ENCODE data around the gene ADM2. TPM values are rescaled to one million over a fixed set of nuclear protein-coding genes. Genes with fewer than 3 reads are reported as not detected.
A peak's percentile ranks its signal among the peaks of the same experiment; 100 is the strongest.

Gene ADM2
- total RNA-seq, 1 experiment from 2014 or later = 0.24 TPM

DNA sequence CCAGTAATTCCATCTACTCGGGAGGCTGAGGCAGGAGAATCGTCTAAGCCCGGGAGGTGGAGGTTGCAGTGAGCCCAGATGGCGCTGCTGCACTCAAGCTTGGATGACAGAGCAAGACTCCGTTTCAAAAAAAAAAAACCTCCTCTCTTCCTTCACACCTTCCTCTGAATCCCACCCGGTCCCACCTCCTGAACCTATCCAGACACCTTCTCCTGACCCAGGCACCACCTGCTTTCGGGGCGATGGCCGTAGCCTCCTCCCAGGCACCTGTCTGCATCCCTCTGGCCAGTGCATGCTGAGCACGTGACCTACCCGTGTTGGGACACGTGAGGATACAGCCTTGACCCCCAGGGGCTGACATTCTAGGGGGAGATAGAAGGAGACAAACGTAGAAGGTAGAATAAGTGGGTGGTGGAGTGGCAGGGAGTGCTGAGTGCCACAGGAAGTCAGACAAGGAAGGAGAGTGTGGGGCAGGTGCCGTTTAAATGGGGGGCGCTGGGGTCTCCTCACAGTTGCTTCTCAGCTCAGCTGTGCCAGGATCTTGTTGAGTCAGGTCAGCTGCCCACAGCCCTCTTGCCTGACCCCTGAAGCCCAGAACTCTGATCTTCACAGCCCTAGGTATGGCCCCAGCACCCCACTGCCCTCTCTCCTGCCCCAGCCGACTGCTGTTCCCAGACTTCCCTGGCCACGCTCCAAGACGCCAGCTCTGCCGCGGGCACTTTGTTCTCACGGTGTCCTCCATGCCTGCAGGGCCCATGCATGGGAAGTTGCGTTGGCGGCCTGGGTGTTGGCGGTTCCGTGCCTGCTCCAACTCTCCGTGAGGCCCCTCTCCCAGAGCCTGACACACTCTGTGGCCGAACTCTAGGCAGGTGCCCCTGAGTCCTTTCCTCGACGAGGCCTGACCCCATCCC lies 4.1 kb downstream of the ADM2 start:
- DNase-seq (ENCODE audit: low read depth) = peak; percentile 34

DNA sequence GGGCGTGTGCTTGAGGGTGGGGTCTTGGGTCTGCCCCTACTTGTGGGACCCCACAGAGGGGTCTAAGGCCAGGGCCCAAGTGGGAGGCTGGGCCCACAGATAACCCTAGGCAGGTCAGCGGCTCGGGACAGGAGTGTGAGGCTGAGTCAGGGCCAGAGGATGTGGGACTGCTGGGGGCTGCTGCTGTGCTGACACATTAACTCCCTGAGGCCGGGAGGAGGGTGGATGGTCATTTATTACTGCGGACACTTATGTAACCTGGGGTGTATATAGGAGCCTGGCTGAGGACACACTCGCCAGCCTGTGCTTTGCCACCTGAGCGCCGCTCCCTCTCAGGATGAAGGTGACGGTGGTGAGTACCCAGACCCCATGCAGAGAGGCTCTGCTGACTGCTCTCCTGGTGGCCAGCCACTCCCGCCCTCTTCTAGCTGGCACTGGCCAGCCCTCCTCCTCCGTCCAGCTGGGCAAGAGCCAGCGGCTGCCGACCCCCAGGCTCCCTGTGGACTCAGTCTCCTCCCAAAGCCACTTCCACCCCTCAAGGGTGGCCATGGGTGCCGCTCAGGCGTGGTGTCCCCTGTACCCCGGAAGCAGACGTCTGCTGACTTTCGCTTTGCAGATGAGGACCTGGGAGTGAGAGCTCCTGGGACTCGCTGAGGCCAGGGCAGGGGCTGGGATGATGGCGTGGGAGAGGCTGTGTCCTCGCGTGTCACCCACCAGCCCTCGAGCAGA lies 5.4 kb downstream of the ADM2 start, which contains the start of gene MIOX:
TSS of gene MIOX (plus strand) at position 299 of the 729 bp plus-strand sequence. CDS start at position 338, 39 bp downstream.
- peak; percentile 48 for DNase-seq (ENCODE audit: low read depth)

DNA sequence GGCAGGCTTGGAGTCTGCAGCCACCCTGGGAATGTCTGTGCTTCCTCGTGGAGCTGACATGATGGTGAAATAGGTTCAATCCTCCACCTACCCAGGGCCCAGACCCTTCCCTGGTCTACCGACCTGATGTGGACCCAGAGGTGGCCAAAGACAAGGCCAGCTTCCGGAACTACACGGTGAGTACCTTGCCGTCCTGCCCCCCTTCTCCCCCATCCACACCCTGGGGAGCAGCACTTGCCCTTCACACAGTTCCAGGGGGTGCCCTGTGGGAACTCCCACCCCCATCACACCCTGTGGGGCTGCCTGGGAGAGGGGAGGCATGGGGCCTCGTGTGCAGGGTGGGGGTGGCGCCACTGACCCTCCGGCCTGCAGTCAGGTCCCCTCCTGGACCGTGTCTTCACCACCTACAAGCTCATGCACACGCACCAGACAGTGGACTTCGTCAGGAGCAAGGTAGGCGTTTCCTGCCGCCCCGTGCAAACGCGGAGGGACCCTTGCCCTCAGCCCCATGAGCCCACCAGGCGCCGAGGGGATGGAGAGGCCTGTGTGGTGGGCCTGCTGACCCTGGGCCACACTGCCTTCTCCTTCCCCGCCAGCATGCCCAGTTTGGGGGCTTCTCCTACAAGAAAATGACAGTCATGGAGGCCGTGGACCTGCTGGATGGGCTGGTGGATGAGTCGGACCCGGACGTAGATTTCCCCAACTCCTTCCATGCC lies 6.1 kb downstream of the ADM2 start:
- DNase-seq (ENCODE audit: low read depth) = no peak

- DNase-seq (ENCODE audit: low read depth) = no peak
Observed at GRCh38 chr22:50488006-50488677, 6.8 kb downstream of the ADM2 start.

DNA sequence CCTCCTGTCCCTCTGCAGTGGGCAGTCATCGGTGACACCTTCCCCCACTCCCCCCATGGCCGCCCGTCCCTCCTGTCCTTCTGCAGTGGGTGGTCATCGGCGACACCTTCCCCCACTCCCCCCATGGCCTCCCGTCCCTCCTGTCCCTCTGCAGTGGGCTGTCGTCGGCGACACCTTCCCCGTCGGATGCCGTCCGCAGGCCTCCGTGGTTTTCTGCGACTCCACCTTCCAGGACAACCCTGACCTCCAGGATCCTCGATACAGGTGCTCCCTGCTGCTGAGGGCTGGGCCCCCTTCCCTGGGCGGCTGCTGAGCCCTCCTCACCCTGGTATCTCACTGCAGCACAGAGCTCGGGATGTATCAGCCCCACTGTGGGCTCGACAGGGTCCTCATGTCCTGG lies 7.5 kb downstream of the ADM2 start:
- DNase-seq (ENCODE audit: low read depth) = no peak

- DNase-seq (ENCODE audit: low read depth) = no peak
Observed at GRCh38 chr22:50489363-50490243, 8.3 kb downstream of the ADM2 start.

DNA sequence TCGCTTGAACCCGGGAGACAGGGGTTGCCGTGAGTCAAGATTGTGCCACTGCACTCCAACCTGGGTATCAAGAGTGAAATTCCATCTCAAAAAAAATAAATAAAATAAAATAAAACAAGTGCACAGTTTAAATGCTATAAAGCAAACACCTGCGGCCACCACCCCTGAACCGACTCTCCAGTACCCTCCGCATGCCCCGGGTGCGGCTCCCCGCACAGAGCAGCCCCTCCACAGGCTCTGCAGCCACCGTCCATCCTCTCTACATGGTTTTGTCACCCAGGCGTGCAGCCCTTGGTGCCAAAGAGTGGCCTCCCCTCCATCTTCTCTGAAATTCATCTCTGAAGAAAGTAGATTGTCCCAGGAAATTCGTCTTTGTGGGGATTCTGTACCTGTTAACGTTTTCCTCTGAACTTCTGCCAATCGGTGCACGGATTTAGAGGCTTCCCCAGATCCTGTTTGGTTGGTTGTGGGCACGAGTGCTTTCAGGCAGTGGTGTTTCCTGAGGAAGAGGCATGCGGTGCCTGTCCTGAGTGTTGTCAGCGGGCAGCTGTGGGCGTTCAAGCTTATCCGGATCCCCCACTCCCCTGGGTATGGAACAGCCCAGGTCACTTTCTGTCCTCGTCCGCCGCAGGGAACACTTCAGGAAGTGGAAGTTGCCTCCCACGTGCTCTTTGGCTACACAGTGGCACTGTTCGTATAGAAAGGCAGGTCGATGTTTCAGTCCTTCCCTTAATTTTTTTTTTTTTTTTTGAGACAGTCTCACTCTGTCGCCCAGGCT lies 9.4 kb downstream of the ADM2 start:
- DNase-seq (ENCODE audit: low read depth) = no peak

GRCh38 chr22:50497093-50497492 lies 15.8 kb downstream of the ADM2 start:
- DNase-seq (ENCODE audit: low read depth) = no peak

- DNase-seq (ENCODE audit: low read depth) = peak; percentile 67
Observed at GRCh38 chr22:50498322-50498890, 17.1 kb downstream of the ADM2 start.

- no peak for DNase-seq (ENCODE audit: low read depth)
Observed at GRCh38 chr22:50500452-50500851, 19.1 kb downstream of the ADM2 start.

DNA sequence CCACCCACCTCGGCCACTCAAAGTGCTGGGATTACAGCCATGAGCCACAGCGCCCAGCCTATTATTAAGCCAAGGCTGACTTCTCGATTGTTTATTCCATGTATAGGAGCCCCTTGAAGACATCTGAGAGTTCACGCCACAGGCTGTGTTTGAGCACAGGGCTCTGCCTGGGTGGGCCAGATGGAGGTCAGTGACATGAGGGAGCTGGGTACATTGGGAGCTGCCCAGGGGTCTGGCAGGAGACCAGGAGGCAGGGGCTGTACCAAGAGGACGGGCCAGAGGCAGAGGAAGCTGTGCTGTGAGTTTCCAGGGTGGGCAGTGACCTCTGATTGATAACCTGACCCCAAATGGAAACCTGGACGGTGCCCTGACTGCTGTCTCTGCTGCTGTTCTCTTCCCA lies 20.8 kb downstream of the ADM2 start:
- no peak for DNase-seq (ENCODE audit: low read depth)

DNA sequence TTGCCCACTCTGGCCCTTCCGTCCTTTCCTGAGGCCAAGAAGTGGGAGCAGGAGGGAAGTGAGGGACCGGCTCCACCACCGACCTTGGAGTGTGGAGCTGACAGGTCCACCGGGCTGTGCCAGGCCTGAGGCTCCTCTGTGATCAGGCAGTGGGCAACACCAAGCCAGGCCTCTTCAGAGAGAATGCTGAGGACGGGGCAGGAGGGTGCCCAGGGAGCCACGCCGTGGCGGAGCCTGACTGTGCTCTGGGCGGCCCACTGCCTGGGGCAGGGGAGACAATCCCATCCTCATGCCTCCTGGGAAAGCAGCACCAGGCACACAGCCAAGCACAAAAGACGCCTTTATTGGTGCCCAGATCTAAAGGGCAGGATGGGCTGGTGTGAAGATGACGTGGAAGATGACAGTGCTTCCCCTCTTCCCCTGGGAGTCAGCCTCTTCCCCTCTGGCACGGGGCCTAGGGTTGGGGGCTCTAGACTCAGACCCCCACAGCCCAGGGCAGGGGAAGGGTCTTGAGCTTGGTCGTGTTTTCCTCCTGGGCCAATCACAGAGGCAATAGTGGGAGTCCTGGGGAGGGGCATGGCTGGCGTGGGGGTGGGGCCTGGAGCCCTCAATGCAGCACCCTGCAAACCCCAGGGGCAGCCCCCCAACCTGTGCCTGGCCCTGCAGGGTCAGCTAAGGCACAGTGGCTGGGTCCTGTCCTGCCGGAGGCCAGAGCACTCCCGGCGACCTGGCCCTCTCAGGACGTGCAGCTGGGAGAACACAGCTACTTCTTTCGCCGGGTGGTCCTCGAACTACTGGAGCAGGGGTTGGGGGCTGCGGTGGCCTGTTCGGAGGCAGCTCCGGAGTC lies 21.5 kb downstream of the ADM2 start:
- DNase-seq (ENCODE audit: low read depth) = no peak

DNA sequence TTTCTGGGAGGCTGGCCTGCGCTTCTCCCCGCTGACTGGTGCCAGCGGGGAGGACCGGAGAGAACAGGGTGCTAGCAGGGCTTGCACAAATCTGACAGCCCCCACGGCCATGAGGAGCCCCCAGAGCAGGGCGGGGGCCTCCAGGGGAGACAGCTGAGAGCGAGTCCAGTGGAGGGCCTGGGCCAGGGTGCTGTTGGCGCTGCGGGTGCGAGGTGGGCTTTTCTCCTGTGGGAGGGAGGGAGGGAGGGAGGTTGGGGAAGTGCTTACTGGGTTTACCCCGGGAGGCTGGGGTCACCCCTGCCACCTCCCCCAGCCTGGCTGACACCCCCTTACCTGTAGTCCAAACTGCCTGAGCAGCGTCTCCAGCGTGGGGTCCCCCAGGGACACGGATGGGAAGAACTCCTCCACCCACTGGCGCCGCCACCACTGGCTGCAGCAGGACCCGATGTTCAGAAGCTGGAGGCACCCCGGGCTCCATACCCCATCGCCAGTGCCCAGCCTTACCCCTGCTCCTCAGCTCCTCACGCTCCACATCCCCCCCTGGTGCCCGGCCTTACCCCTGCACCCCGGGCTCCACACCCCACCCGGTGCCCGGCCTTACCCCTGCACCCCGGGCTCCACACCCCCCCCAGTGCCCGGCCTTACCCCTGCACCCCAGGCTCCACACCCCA lies 22.3 kb downstream of the ADM2 start:
- DNase-seq (ENCODE audit: low read depth) = no peak

DNA sequence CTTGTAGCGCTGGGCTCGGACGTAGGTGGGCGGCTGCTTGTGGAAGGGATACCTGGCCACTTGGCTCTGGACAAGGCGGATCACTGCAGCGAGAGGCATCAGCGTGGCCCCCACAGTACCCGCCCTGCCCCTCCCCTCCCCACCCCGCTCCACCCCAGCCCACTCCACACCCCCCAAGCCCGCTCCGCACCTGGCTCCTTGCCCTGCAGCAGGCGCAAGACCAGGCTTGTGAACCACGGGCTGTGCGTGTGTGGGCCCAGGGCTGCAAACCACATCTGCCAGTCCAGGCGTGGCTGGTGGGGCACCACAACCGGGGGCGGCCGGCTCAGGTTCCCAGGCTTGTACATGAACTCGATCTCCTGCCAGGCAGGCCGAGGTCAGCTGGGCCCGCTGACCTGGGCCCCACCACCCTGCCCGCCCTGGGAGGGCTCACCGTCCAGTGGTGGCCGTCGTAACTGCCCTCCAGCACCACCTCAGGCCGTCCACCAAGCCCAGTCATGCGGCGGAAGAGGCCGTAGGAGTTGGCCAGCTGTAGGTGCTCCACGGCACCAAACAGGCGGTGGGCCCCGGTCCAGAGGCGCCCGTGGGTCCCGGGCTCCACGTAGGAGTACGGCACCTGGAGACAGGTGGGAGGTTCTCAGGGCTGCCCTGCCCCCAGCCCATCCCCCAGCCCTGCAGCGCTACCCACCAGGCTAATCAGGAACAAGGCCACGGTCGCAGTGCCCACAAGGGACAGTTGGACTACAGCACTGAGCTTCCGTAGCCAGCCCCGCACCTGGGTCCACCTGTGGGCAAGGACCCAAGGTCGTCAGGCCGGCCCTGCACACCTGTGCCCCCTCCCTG lies 23.2 kb downstream of the ADM2 start:
- DNase-seq (ENCODE audit: low read depth) = no peak

DNA sequence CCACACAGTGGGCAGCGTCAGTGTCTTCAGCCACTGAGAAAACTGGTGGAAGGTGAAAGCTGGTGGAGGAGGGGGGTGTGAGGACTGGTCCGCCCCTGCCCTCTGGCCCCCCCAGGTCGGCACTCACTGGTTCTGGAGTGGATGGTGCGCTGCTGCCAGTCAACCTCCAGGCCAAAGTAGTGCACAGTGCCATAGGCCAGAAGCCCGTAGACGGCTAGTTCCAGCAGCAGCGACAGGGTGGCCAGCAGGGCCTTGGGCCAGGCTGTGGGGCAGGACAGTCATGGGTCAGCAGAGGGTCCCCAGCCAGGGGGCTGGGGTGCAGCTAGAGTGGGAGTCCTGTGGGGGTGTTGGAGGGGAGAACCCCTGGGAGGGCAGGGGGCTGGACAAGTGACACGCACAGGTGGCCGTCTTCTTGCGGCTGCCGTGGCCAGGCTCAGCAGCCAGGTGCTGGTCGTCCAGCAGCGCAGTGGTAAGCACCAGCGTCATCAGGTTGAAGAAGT lies 24.0 kb downstream of the ADM2 start:
- no peak for DNase-seq (ENCODE audit: low read depth)

DNA sequence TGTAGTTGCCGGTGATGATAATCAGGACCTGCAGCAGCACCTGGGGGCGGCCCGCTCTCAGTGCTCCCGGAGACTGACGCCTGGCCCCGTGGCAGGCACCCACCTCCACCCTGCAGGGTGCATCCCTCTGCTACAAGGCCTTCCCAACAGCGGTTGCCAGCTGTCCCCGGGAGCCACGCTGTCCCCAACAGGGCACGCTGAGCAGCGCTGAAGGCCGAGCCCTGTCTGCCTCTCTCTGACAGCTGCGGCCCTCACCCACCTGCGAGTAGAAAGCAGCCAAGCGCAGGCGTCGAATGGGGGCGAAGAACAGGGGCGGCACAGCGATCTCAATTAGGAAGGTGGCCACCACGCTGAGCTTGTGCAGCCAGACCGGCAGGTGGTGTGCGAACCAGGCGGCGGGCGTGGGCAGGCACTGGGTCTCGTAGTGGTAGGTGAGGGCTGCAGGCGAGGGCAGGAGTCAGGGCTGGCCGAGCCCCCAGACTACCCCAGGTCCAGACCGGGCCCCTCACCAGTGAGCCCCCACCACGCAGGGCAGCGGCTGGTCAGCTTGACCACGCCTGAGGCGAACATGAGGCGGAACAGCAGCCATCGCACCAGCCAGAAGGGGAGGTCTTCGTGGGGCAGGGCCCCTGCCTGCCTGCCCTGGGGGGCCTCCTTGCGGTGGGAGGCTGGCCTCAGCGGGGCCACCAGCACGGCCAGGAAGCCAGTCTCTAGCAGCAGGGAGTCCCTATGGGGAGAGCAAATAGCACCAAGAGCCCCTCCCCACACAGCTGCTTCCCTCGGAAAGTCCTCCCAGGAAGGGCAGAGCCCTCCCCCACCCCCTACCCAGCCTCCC lies 24.6 kb downstream of the ADM2 start:
- DNase-seq (ENCODE audit: low read depth) = no peak

Measured in RPMI7951 (cell line).